Liver (tissue), 3 donors: ENCODE measurements around the gene ZCCHC14.
A peak's percentile ranks its signal among the peaks of the same experiment; 100 is the strongest.

Source experiments
- EGR1 ChIP-seq, 2 donors: IDR thresholded peaks; 2 replicates each; pipeline ENCODE4 v1.6.1; 2016 to 2018; ENCODE audit warnings: antibody characterized with exemption in 2 of 2, low read depth in 2 of 2
- HNF4G ChIP-seq: IDR thresholded peaks from 2 replicates; pipeline ENCODE4 v1.6.1; 2016; ENCODE audit warnings: antibody characterized with exemption
- RAD21 ChIP-seq, 2 donors: IDR thresholded peaks; 2 replicates each; pipeline ENCODE4 v1.6.1; 2016; ENCODE audit warnings: antibody characterized with exemption in 2 of 2, mild to moderate bottlenecking in 2 of 2
- RXRA ChIP-seq, 2 donors: IDR thresholded peaks; 2 replicates each; pipeline ENCODE4 v1.6.1; 2017 to 2018; ENCODE audit warnings: antibody characterized with exemption in 2 of 2, mild to moderate bottlenecking in 1 of 2
- SP1 ChIP-seq: IDR thresholded peaks from 2 replicates; pipeline ENCODE4 v1.6.1; 2018; ENCODE audit warnings: antibody characterized with exemption, mild to moderate bottlenecking
- TAF1 ChIP-seq: conservative IDR thresholded peaks from 2 replicates; pipeline ENCODE4 v1.6.1; 2016; ENCODE audit warnings: antibody characterized with exemption, mild to moderate bottlenecking
- YY1 ChIP-seq: IDR thresholded peaks from 2 replicates; pipeline ENCODE4 v1.6.1; 2016; ENCODE audit warnings: antibody characterized with exemption, mild to moderate bottlenecking
- TF ChIP-seq, protein P1 (sequence below): fragments of 150-350 bp; IDR thresholded peaks from 2 replicates; pipeline ENCODE4 v1.5.1; 2017; ENCODE audit warnings: improper control_type of control experiment, low read depth, low read length; ENCODE audit not compliant: missing input control
- TF ChIP-seq, protein P2 (sequence below): IDR thresholded peaks from 2 replicates; pipeline ENCODE4 v1.6.1; 2016; ENCODE audit warnings: antibody characterized with exemption
- TF ChIP-seq, protein P3 (sequence below): IDR thresholded peaks from 2 replicates; pipeline ENCODE4 v1.6.1; 2016; ENCODE audit warnings: antibody characterized with exemption
- TF ChIP-seq, protein P4 (sequence below): IDR thresholded peaks from 2 replicates; pipeline ENCODE4 v1.6.1; 2016; ENCODE audit warnings: antibody characterized with exemption, mild to moderate bottlenecking
- donor health status: healthy.
- donor health status: healthy.

DNA sequence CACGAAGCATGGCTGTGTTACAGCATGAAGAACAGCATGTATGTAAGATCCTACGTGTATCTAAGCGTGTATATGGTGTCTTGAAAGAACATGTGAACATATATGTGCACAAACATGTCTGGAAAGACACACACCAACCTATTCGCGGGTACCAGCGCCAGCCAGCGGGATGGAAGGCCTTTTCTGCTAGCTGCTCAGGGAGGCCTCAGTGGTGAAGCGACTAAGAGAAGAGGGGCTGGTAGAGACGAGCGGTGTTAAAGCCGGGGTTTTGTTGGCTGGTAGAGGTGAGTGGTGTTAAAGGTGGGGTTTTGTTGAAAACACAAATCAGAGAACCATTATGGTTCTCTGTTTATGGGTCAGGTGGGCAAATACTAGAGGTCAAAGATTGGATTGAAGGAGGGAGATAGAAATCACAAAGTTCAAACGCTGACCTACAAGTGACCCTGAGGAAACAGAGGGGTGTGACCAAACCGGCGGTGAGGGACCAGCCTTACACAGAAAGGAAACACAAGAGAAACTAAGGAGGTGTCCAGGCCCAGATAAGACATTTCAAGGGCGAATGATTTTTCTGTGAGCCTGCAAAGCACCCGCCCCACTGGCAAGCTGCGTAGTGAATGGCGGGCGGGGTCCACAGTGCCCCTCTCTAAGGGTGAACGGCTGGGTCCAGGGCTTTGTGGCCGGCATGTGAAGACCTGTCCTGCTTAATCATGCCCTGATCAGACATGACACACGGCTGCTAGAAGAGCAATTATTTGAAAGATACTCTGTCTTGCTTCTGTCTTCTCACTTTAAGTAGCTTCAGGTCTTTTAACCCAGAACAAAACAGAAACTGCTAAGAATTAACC, 8.1 kb downstream of the ZCCHC14 start:
- TF ChIP-seq HNF4G (peak; percentile 20), EGR1 (IDR thresholded peaks at IDR 0.05; ENCODE audit: low read depth in 2 of 2) (no peak), RXRA (IDR thresholded peaks at IDR 0.05) (peak; percentile 41 to 67), YY1 (no peak), SP1 (no peak), TAF1 (no peak), RAD21 (IDR thresholded peaks at IDR 0.05) (no peak)
- TF ChIP-seq, protein P1, sequence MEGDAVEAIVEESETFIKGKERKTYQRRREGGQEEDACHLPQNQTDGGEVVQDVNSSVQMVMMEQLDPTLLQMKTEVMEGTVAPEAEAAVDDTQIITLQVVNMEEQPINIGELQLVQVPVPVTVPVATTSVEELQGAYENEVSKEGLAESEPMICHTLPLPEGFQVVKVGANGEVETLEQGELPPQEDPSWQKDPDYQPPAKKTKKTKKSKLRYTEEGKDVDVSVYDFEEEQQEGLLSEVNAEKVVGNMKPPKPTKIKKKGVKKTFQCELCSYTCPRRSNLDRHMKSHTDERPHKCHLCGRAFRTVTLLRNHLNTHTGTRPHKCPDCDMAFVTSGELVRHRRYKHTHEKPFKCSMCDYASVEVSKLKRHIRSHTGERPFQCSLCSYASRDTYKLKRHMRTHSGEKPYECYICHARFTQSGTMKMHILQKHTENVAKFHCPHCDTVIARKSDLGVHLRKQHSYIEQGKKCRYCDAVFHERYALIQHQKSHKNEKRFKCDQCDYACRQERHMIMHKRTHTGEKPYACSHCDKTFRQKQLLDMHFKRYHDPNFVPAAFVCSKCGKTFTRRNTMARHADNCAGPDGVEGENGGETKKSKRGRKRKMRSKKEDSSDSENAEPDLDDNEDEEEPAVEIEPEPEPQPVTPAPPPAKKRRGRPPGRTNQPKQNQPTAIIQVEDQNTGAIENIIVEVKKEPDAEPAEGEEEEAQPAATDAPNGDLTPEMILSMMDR = no peak
- TF ChIP-seq, protein P2, sequence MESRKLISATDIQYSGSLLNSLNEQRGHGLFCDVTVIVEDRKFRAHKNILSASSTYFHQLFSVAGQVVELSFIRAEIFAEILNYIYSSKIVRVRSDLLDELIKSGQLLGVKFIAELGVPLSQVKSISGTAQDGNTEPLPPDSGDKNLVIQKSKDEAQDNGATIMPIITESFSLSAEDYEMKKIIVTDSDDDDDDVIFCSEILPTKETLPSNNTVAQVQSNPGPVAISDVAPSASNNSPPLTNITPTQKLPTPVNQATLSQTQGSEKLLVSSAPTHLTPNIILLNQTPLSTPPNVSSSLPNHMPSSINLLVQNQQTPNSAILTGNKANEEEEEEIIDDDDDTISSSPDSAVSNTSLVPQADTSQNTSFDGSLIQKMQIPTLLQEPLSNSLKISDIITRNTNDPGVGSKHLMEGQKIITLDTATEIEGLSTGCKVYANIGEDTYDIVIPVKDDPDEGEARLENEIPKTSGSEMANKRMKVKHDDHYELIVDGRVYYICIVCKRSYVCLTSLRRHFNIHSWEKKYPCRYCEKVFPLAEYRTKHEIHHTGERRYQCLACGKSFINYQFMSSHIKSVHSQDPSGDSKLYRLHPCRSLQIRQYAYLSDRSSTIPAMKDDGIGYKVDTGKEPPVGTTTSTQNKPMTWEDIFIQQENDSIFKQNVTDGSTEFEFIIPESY = no peak
- TF ChIP-seq, protein P3, sequence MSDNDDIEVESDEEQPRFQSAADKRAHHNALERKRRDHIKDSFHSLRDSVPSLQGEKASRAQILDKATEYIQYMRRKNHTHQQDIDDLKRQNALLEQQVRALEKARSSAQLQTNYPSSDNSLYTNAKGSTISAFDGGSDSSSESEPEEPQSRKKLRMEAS = no peak
- TF ChIP-seq, protein P4, sequence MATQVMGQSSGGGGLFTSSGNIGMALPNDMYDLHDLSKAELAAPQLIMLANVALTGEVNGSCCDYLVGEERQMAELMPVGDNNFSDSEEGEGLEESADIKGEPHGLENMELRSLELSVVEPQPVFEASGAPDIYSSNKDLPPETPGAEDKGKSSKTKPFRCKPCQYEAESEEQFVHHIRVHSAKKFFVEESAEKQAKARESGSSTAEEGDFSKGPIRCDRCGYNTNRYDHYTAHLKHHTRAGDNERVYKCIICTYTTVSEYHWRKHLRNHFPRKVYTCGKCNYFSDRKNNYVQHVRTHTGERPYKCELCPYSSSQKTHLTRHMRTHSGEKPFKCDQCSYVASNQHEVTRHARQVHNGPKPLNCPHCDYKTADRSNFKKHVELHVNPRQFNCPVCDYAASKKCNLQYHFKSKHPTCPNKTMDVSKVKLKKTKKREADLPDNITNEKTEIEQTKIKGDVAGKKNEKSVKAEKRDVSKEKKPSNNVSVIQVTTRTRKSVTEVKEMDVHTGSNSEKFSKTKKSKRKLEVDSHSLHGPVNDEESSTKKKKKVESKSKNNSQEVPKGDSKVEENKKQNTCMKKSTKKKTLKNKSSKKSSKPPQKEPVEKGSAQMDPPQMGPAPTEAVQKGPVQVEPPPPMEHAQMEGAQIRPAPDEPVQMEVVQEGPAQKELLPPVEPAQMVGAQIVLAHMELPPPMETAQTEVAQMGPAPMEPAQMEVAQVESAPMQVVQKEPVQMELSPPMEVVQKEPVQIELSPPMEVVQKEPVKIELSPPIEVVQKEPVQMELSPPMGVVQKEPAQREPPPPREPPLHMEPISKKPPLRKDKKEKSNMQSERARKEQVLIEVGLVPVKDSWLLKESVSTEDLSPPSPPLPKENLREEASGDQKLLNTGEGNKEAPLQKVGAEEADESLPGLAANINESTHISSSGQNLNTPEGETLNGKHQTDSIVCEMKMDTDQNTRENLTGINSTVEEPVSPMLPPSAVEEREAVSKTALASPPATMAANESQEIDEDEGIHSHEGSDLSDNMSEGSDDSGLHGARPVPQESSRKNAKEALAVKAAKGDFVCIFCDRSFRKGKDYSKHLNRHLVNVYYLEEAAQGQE = no peak
